ENCODE measurements around the gene DCAF12.

GRCh38 chr9:34059281-34059680, 67.2 kb downstream of the DCAF12 start:
- no peak for TF ChIP-seq ZNF556 (CRISPR knock-in tag; IDR thresholded peaks at IDR 0.05; ENCODE audit: borderline replicate concordance)
- TF ChIP-seq ZNF460 (CRISPR knock-in tag; IDR thresholded peaks at IDR 0.05; ENCODE audit: borderline replicate concordance) = no peak
- TF ChIP-seq PRPF4 (IDR thresholded peaks at IDR 0.05; ENCODE audit: low read depth, low read length, poor library complexity, severe bottlenecking) = no peak
- TF ChIP-seq POLR2A (IDR thresholded peaks at IDR 0.05; ENCODE audit: insufficient read depth in 1 of 2, low read depth in 2 of 2, low read length in 2 of 2) = no peak
- no peak for TF ChIP-seq FOXM1 (CRISPR knock-in tag; IDR thresholded peaks at IDR 0.05)
- TF ChIP-seq CREB1 (IDR thresholded peaks at IDR 0.05) = no peak
- no peak for TF ChIP-seq CREB1 (CRISPR knock-in tag; IDR thresholded peaks at IDR 0.05)
- TF ChIP-seq REST (IDR thresholded peaks at IDR 0.05; ENCODE audit: borderline replicate concordance in 1 of 2, low read depth in 1 of 2, low read length in 2 of 2) = no peak
- TF ChIP-seq RAD21 (CRISPR knock-in tag; IDR thresholded peaks at IDR 0.05) = no peak
